HepG2 (cell line): Measurements from ENCODE around the gene KRTAP10-6.

Experiments
- EHMT2 ChIP-seq: fragments of 200-600 bp; sonication (generic); IDR thresholded peaks from 2 replicates; pipeline ENCODE4 v1.7.0; 2017; ENCODE audit warnings: antibody characterized with exemption, low read depth, low read length, borderline replicate concordance
- FOXJ3 ChIP-seq: sonication (generic); formaldehyde crosslinking; IDR thresholded peaks from 2 replicates; pipeline ENCODE4 v1.4.0; 2020; ENCODE audit warnings: missing genetic modification reagents, mild to moderate bottlenecking, borderline replicate concordance
- FOXP1 ChIP-seq, 2 experiments: fragments of 450-650 bp in 1 of 2; IDR thresholded peaks; 2 replicates each; pipeline ENCODE4 v1.6.1; 2017 to 2018; ENCODE audit warnings: antibody characterized with exemption in 1 of 2
- GATAD1 ChIP-seq: IDR thresholded peaks from 2 replicates; pipeline ENCODE4 v1.6.1; 2016; ENCODE audit warnings: missing genetic modification reagents, missing compliant biosample characterization
- GTF2F1 ChIP-seq: fragments of 150-350 bp; IDR thresholded peaks from 2 replicates; pipeline ENCODE4 v1.6.1; 2014; ENCODE audit warnings: low read length
- HNF4A ChIP-seq: sonication (generic); formaldehyde crosslinking; IDR thresholded peaks from 2 replicates; pipeline ENCODE4 v1.4.0; 2020; ENCODE audit warnings: missing genetic modification reagents
- MTA3 ChIP-seq: sonication (generic); formaldehyde crosslinking; IDR thresholded peaks from 2 replicates; pipeline ENCODE4 v1.4.0; 2020; ENCODE audit warnings: missing genetic modification reagents
- MXI1 ChIP-seq: IDR thresholded peaks from 3 replicates; pipeline ENCODE4 v1.6.1; 2012; ENCODE audit warnings: low read depth, low read length, inconsistent platforms, borderline replicate concordance
- PHF5A ChIP-seq: IDR thresholded peaks from one replicate; pipeline ENCODE4 v1.6.1; 2018; ENCODE audit warnings: low read depth, missing genetic modification reagents; ENCODE audit not compliant: unreplicated experiment
- POLR2A ChIP-seq, 2 experiments: IDR thresholded peaks; 2 replicates each; pipeline ENCODE4 v1.6.1; 2011; ENCODE audit warnings: low read depth in 2 of 2, low read length in 2 of 2, mild to moderate bottlenecking in 1 of 2, moderate library complexity in 1 of 2; ENCODE audit not compliant: insufficient read depth in 1 of 2
- SMYD3 ChIP-seq: sonication (generic); formaldehyde crosslinking; IDR thresholded peaks from 2 replicates; pipeline ENCODE4 v1.8.1; 2023; ENCODE audit warnings: mild to moderate bottlenecking, missing genetic modification reagents
- ZNF12 ChIP-seq: sonication (generic); formaldehyde crosslinking; IDR thresholded peaks from 2 replicates; pipeline ENCODE4 v1.5.0; 2020; ENCODE audit warnings: missing genetic modification reagents
- TF ChIP-seq, protein P1 (sequence below): sonication (generic); formaldehyde crosslinking; IDR thresholded peaks from 2 replicates; pipeline ENCODE4 v1.5.0; 2020; ENCODE audit warnings: mild to moderate bottlenecking, missing genetic modification reagents, moderate library complexity
- TF ChIP-seq, protein P2 (sequence below): IDR thresholded peaks from 2 replicates; pipeline ENCODE4 v1.6.1; 2012; ENCODE audit warnings: inconsistent platforms

DNA sequence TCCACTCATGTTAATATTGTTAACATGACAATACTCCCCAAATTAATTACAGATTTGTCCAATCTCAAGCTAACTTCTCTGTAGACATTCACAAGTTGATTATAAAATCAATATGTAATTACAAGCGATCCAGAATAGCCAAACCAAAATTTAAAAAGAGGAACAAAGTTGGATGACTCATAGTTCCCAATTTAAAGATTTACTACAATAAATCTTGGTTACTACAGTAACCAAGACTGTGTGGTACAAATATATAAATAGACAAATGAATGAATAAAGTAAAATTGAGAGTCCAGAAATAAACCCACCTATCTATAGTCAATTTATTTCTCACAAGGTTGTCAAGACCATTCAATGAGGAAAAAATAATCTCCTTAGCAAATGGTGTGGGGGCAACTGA, 25.9 kb downstream of the KRTAP10-6 start:
- no peak for TF ChIP-seq EHMT2
- TF ChIP-seq FOXP1 (IDR thresholded peaks at IDR 0.05) = no peak
- no peak for TF ChIP-seq FOXP1 (CRISPR knock-in tag; IDR thresholded peaks at IDR 0.05)
- no peak for TF ChIP-seq SMYD3 (CRISPR knock-in tag)
- no peak for TF ChIP-seq ZNF12 (CRISPR knock-in tag)
- no peak for TF ChIP-seq GATAD1 (CRISPR knock-in tag)
- TF ChIP-seq HNF4A (CRISPR knock-in tag) = no peak
- TF ChIP-seq FOXJ3 (CRISPR knock-in tag) = no peak
- TF ChIP-seq MTA3 (CRISPR knock-in tag) = no peak
- TF ChIP-seq, protein P1, sequence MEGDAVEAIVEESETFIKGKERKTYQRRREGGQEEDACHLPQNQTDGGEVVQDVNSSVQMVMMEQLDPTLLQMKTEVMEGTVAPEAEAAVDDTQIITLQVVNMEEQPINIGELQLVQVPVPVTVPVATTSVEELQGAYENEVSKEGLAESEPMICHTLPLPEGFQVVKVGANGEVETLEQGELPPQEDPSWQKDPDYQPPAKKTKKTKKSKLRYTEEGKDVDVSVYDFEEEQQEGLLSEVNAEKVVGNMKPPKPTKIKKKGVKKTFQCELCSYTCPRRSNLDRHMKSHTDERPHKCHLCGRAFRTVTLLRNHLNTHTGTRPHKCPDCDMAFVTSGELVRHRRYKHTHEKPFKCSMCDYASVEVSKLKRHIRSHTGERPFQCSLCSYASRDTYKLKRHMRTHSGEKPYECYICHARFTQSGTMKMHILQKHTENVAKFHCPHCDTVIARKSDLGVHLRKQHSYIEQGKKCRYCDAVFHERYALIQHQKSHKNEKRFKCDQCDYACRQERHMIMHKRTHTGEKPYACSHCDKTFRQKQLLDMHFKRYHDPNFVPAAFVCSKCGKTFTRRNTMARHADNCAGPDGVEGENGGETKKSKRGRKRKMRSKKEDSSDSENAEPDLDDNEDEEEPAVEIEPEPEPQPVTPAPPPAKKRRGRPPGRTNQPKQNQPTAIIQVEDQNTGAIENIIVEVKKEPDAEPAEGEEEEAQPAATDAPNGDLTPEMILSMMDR (CRISPR knock-in tag) = no peak
- TF ChIP-seq PHF5A (CRISPR knock-in tag) = no peak
- TF ChIP-seq, protein P2, sequence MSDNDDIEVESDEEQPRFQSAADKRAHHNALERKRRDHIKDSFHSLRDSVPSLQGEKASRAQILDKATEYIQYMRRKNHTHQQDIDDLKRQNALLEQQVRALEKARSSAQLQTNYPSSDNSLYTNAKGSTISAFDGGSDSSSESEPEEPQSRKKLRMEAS = no peak
- no peak for TF ChIP-seq POLR2A (IDR thresholded peaks at IDR 0.05; ENCODE audit: insufficient read depth in 1 of 2, low read depth in 2 of 2, low read length in 2 of 2)
- TF ChIP-seq MXI1 = no peak
- TF ChIP-seq GTF2F1 = no peak
